ENCODE results near the gene DCAF10.

DNA sequence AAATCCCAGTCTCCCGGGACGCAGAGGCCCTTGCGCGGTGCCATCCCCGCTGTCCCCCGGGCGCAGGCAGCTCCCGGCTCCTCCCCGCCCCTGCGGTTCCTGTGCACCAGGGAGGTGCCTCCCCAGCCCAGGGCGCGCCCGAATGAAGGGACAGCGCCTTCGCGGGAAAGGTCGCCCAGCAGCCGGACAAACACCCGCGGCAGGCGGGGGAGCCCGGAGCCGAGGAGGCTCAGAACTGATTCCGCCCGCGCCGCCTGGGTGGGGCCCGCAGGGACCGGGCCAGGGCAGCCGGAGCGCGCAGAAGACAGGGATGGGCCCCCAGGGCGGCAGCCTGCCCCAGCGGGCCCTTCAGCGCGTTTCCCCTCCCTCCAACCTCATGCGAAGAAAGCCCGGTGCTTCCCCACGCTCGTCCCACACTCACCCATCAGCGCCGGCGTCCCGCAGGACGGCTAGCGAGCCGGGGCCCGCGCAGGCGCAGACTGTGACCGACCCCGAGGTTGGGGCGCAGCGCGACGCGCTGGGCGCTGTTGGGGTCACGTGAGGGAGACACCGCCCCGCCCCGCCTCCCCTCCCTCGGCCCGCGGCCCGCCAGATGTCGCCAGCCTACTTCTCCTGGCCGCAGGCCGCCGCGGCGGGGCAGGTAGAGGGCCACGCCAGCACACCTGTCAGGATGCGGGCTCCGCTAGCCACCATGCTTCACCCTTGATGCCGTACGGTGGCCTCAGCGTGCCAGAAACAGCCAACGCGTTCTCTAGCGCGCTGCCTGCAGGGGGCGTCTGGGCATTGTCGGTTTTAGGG, 103.2 kb downstream of the DCAF10 start, which contains the start of gene SLC25A51:
- TF ChIP-seq, protein P1, sequence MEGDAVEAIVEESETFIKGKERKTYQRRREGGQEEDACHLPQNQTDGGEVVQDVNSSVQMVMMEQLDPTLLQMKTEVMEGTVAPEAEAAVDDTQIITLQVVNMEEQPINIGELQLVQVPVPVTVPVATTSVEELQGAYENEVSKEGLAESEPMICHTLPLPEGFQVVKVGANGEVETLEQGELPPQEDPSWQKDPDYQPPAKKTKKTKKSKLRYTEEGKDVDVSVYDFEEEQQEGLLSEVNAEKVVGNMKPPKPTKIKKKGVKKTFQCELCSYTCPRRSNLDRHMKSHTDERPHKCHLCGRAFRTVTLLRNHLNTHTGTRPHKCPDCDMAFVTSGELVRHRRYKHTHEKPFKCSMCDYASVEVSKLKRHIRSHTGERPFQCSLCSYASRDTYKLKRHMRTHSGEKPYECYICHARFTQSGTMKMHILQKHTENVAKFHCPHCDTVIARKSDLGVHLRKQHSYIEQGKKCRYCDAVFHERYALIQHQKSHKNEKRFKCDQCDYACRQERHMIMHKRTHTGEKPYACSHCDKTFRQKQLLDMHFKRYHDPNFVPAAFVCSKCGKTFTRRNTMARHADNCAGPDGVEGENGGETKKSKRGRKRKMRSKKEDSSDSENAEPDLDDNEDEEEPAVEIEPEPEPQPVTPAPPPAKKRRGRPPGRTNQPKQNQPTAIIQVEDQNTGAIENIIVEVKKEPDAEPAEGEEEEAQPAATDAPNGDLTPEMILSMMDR (IDR thresholded peaks at IDR 0.05; ENCODE audit: low read length): peak; percentile 97
- no peak for TF ChIP-seq EZH2 (IDR thresholded peaks at IDR 0.05; ENCODE audit: borderline replicate concordance, low read length)
